Uterus (tissue), 2 donors: Measurements from ENCODE around the gene KCNQ4.

Experiments used
- CTCF ChIP-seq, 4 experiments: fragments of 200-600 bp in 2 of 4; fragments of 450-650 bp in 2 of 4; sonication (generic) in 2 of 4; IDR thresholded peaks; one replicate each; pipeline ENCODE4 v1.5.1; 2016 to 2019; ENCODE audit warnings: antibody characterized with exemption in 4 of 4, mild to moderate bottlenecking in 2 of 4, moderate library complexity in 1 of 4
- POLR2A ChIP-seq, 2 donors: fragments of 450-650 bp; IDR thresholded peaks; one replicate each; pipeline ENCODE4 v1.6.1; 2016; ENCODE audit warnings: antibody characterized with exemption in 2 of 2, mild to moderate bottlenecking in 1 of 2, moderate library complexity in 1 of 2

GRCh38 chr1:40736085-40736531, 47.5 kb upstream of the KCNQ4 start:
- TF ChIP-seq CTCF (IDR thresholded peaks at IDR 0.05) (no peak), POLR2A (IDR thresholded peaks at IDR 0.05) (no peak)
